UCSD-AML1 (cell line): ENCODE data around the gene TMEM14A.

Experiments used
- DNase-seq: peaks from one replicate; lab custom pipeline; 2025; ENCODE audit not compliant: unreplicated experiment; lab: John Stamatoyannopoulos, UW

The TMEM14A gene

GRCh38 chr6:52733172-52733571, 62.3 kb downstream of the TMEM14A start:
- no peak for DNase-seq

- DNase-seq: no peak
These were observed 63.2 kb downstream of the TMEM14A start for GRCh38 chr6:52734072-52734471.

- DNase-seq: no peak
These were observed 64.2 kb downstream of the TMEM14A start for GRCh38 chr6:52735071-52735470.

GRCh38 chr6:52736145-52736544, 65.2 kb downstream of the TMEM14A start:
- DNase-seq: no peak
